HG02938 (cell line): ENCODE data around the gene XRRA1.
"Not testable (repeated sequence)": the region's sequence is repeated elsewhere in the genome, so short reads cannot be mapped to it uniquely, and the experiment has no call there.

Experiments
- ATAC-seq: cut with Tn5 transposase; IDR thresholded peaks from one replicate; pipeline ENCODE4 v1.9.1; 2021; ENCODE audit warnings: mild to moderate bottlenecking, moderate library complexity; ENCODE audit not compliant: unreplicated experiment

XRRA1 gene

DNA sequence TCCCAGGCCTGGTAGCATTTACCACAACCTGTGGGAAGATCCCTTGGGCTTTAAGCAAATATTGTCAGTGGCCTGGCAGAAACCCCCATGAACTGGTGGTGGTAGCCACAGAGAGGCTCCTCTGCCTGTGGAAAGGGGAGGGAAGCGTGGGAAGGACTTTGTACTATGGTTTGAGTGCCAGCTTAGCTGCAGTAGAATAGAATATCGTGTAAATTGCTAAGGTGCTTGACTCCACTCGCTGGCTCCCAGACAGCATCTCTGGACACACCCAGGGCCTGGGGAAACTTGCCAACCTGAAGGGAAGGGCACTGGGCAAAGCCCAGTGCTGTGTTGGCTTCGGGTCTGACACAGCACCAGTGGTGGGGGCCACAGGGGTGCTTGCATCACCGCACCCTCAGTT, 52.6 kb downstream of the XRRA1 start:
- no peak for ATAC-seq

DNA sequence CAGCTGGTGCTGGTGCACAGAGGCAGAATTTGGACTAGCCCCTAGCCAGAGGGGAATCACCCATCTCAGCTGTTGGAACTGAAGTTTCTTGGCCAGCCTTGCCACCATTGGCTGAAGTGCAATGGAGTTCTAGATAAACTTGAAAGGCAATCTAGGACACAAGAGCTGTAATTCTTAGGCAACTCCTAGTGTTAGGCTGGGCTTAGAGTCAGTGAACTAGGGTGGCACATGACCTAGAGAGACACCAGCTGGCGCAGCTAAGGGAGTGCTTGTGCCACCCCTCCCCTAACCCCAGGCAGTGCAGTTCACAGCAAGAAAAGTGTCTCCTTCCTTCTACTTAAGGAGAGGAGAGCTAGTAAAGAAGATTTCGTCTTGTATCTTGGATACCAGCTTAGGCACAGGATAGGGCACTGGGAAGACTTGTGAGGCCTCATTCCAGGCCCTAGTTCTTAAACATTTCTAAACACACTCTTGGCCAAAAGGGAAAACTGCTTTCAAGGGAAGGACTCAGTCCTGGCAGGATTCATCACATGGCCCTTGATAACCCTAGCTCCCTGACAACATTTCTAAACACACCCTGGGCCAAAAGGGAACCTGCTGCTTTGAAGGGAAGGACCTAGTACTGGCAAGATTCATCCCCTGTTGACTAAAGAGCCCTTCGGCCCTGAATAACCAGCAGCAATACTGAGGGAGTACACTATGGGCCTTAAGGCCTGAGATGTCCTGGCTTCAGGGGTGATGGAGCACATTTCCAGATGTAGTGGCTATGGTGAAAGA, 53.4 kb downstream of the XRRA1 start:
- ATAC-seq: no peak

DNA sequence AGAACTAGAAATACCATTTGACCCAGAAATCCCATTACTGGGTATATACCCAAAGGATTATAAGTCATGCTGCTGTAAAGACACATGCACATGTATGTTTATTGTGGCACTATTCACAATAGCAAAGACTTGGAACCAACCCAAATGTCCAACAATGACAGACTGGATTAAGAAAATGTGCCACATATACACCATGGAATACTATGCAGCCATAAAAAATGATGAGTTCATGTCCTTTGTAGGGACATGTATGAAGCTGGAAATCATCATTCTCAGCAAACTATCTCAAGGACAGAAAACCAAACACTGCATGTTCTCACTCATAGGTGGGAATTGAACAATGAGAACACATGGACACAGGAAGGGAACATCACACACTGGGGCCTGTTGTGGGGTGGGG, 55.9 kb downstream of the XRRA1 start:
- ATAC-seq: not testable (repeated sequence)

DNA sequence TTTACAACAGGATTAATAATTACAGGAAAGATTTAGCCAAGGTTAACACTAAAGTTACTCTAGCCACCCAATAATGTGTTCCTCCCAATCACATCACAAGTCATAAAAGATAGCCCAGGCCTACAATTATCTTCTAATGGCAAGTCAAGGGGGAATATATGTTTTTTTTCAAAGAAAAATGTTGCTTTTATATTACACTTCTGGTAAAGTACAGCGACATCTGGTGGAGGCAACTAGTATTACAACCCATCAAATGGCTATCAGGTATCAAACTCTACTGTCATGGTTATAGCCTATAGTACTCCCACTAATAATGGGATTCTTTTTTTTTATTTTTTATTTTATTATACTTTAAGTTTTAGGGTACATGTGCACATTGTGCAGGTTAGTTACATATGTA, 71.8 kb downstream of the XRRA1 start:
- ATAC-seq: no peak

DNA sequence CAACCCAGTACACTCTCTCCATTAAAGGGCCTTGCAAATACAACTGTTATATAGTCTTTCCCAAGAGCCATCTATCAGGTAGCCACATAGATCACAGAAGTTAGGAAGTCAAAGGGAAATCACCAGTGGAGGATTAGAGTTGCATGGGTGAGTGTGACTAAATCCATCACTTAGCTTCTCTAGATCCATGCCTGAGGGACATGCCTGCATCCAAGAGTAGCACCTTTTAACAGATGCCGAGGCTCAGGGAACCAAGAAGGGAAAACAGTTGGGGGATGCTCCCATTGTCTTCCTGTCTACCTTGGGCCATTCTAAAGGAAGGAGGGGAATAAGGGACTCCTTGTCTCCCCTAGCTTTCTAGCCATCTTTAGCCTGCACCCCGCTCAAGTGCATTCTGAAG, 77.9 kb downstream of the XRRA1 start:
- ATAC-seq: no peak

DNA sequence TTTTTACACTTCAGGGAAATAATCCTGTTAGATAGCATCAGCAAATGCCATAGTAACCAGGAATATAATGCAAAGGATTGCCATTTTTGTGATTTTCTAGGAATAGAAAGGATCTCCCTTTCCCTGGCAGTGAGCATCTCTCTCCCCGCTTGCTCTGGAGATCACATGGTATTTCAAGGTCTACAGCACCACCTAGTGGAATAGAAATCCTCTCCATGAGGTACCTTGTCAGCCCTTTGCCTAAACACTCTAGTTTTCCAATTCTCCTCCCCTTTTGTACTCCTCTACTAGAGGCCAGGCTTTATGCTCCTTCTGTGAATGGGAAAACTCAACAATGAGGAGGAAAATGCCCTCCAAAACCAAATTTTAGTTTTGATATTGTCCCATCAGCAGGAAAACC, 78.4 kb downstream of the XRRA1 start:
- ATAC-seq: no peak

DNA sequence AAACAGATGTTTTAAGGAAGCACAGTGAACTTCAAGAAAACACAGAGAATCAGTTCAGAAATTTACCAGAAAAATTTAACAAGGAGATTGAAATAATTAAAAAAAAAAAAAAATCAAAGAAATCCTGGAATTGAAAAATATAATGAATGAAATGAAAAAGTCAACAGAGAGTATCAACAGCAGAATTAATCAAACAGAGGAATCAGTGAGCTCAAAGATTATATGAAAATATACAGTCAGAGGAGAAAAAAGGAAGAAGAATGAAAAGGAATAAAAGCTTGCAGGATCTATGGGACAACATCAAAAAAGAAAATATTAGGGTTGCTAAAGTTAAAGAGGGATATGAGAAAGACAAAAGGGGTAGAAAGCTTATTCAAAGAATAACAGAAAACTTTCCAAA, 82.3 kb downstream of the XRRA1 start:
- ATAC-seq: no peak

DNA sequence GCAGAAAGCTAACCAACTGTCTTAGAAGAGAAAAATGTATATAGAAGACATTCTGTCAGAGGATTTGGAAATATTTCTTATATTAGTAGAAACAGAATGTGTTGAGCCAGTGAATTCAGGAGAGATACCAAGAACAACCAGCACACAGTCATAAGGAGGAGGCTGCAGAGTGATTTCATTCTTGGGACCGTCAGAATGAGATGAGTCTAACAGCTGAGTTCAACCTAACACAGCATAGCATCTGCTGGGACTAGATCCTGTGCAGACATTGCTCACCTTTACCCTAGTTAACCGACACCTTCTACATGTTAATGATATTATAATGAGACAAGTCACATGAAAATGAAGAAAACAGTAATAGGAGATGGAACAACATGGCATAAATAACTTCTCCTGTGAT, 85.5 kb downstream of the XRRA1 start:
- no peak for ATAC-seq

DNA sequence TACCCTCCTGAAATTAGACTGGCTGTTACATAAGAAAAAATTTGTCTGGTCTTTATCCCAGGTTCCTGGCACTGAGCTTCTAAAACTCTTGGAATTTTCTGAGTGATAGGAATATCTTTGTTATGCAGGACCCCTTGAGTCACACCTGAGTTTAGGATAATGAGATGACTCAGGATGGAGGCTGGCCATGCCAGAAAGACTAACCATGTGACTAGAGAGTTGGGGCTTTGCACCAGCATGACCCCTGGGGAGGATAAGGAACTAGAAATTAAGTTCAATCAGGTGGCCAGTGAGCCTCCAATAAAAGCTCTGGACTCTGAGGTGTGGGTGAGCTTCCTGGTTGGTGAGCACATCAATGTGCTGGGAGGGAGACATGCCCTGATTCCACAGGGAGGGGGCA, 88.1 kb downstream of the XRRA1 start:
- ATAC-seq: no peak

DNA sequence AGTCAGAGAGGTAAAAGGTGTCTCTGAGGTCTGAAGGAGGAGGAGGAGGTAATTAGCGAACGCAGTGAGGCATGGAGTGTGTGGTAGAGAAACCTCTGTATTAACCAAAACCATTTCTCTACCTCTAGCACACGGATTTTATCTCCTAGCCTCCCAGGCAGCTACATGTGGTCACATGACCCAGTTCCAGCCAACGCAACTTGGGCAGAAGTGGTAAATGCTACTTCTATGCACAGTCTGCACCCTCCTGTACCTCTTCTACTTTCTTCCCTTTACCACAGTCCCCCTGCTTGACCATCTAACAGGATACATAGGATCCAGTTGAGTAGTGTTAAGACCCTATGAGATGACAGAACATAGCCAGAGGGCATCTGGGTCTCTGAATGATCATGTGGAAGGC, 95.7 kb downstream of the XRRA1 start:
- no peak for ATAC-seq

DNA sequence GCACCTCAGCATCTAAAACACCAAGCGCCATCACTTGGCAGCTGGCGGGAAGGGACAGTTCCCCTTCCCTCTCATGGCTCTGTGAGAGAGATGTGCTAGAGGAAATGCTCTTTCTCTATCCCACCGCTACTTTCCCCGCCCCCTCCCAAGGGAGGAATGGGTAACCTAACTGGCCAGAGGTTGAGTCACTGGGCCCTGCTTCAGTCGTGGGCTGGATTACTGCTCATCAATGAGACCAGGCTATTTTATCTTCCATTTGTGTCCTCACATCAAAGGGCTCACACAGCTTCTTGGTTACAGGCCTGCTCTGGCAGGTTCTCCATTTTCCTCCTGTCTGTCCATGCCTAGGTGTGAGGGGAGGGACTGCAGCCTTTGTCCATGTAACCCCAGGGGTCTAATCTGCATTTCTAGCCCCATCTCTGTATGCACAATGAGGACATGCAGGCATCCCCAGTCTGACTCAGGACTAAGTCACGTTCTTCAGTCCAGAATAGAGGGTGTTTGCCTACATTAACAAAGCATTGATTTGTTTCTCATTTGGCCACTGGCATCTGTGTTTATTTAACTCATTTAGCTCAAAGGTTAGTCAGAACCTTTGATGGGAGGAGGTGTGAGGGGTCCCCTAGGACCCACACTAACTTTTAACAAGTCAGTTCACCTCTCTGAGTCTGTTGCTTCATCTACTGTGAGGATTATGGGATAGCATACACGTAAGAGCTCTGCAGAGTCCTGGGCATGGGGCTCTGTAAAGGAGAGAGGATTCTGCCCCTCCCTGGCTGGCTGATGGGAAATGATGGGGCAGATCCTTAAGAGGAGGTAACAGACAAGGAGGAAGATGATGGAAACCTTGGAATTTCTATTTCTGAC, 99.1 kb downstream of the XRRA1 start:
- ATAC-seq: no peak

DNA sequence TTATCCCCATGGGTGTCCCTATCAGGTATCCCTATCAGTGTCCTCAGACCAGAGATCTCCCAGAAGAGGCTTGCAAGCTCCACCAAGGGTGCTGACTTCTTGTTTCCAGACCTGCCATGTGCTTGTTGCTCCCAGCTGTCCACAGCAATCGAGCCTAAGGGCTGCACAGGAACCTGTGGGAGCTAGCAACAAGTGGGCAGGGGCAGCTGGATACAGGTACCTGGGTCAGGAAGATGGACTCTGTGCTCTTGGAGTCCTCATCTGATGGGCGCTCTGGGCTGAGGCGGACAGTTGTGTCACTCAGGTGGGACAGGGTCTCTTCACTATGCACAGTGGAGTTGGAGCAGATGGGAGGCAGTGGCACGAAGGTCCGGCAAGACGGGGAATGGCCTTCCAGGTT, 101.0 kb downstream of the XRRA1 start:
- ATAC-seq: no peak

DNA sequence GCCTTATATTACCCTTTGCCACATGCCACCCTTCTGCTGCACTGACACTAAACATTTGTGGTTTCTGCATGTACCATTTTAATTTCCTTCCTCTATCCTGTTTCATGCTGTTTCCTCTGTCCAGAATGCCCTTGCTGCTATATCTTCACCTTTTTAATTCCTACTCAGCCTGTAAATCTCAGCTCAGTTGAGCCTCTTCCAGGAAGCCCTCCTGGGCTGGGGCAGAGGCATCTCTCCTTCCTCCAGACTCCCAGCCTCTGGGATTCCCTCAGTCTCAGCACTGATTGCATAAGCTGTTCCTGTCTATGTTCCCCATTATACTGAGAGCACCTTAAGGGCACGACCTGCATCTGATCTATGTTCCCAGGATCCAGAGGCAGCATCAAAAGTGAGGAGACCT, 101.5 kb downstream of the XRRA1 start:
- ATAC-seq: no peak

DNA sequence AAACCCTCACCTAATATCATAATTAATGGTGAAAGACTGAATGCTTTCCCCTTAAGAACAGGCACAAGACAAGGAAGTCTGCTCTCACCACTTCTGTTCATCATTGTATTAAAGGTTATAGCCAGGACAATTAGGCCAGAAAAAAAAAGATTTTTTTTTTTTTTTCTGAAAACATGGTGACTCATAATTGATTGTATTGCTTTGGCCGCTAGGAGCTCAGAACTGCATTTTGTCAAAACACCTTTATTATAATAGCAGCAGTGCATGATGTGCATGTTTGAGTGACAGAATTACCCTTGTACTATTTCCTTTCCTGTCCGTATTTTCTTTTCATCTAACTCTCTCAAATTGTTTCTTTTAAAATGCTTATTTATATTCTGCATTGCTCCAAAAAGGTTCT, 102.1 kb downstream of the XRRA1 start:
- no peak for ATAC-seq

DNA sequence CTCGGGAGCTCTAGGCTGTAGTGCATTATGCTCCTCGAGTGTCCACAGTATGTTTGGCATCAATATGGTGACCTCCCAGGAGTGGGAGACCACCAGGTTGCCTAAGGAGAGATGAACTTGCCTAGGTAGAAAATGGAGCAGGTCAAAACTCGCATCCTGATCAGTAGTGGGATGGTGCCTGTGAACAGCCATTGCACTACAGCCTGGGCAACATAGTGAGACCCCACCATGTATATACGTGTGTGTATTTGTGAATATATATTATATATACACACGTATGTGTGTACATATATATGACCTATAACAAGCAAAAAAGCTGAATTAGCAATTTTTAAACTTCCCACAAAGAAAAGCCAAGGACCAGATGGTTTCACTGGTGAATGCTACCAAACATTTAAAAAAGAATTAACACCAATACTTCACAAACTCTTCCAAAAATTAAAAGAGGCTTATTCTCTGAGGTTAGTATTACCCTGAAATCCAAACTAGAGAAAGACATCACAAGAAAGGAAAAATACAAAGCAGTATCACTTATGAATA, 102.8 kb downstream of the XRRA1 start:
- ATAC-seq: no peak

DNA sequence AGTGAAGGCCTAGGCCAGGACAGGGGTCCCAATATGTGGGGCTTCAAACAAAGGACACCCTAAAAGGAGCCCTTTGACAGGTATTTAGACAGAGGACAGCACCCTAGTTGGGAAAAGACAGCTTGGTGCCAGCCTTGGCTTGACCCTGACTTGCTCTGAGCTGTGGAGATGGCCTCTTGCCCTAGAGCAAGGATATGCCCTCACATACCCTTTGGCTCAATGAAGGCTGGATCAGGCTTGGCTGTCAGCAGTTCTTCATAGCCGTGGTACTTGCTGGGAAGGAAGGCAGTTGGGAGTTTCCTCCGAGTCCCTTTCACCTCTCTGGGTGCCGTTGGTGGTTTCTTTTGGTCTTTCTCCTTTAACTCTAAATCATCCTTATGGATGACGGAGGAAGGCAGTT, 104.0 kb downstream of the XRRA1 start:
- no peak for ATAC-seq

DNA sequence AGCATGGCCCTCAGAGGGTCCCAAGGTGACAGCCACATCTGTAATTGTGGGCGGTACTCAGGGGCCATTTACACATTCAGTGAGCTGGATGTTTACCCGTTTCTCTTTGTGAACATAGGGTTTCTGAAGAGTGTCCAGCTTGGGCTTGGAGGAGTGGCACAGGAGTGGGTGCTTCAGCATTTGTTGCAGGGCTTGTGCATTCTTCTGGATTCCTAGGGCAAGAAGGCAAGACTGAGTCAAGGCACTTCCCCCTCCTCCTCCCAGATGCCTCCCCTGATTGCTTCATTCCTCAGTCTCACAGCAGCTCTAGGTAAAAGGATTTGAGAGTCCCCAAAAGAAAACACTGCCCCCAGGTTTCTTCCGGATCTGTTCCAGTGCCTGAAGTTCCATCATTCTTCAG, 104.8 kb downstream of the XRRA1 start:
- ATAC-seq: no peak

DNA sequence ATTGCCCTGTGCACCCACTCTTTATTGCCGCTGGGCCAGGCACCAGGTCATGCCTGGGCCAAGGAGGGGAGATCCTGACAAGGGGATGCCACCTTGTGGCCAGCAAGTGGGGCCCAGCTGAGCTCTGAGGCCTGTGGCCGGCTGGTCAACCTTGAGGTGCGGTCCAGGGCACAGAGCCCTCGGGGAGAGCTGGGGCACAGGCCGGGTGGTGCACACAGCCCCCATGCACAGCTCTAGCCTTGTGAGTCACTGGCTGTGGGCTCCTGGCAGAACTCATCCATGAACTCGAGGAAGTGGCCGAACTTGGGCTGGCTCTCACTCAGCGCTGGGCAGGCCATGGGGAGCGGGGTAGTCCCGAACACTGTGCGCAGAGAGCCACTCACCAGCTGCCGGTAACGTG, 105.9 kb downstream of the XRRA1 start:
- no peak for ATAC-seq

DNA sequence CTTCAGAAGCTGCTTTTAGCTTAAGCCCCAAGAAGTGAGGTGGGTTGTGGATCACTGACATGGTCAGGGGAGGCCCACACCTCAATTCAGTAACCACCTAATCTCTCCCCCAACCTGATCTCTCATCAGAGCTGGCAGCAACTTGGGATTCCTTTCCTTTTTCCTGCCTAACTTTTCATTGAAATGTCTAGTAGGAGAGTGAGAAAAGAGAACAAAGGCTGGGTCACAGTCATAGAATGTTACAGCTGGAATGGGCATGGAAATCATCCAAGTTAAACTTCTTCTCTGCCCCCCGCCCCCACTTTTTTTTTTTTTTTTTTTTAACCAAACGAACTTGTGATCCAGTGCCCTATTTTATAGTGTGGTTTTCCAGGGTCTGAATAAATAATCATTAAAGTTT, 108.4 kb downstream of the XRRA1 start:
- ATAC-seq: no peak

DNA sequence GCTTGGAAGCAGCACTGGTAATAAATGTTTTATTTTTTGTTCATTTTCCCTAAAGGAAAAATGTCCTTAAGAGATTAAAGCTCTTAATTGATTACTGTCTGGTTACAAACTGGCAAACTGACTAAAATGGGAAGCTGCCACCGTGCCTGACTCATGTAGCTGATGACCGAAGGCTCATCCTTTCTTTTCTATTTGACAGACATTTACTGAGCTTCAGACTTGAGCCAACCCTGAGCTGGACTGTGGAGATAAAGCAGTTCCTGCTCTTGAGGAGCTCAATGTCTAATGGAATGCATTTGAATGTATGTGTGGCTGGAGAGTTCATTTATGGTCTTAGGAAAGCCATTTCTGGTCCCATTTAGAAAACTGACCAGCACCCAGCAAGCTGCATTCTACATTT, 108.9 kb downstream of the XRRA1 start:
- no peak for ATAC-seq

DNA sequence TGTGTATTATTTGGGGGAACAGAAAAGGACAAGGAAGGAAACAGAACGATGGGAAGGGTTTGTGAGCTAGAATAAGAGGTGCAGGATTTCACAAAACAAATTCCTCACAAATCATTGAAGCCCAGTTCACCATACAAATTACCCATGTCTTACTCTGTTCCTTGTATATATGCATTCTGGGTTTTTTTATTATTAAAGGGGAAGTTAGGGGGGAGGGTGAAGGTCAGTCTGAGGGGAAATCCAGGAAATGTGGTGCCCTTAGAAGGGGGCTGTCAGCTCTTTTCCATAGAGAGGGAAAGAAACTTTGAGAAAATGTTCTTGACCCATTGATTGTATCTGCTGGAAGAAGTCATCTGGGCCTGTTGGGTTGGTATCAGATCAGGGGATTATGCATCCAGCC, 109.4 kb downstream of the XRRA1 start:
- no peak for ATAC-seq

DNA sequence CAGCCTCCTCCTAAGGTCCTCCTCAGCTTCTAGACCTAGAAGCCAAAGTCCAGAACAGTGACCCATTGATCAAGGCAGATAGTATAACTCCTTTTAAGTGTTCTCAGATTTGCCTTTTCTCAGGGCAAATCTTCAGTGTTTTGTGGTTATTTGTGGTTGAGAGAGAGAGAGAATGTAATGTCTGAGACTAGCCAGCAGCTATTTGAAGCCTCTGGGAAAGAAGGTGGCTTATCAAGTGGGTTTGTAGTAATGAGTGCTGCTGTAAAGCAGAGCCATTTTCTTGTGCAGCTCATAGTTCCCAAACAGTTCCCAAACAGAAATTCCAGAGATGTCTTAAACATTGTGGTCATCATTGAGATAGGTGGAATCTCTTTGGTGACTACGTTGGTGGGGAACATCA, 110.7 kb downstream of the XRRA1 start:
- ATAC-seq: no peak
